HG02852 (cell line): ENCODE data around the gene LIME1.

Experiments
- ATAC-seq: cut with Tn5 transposase; IDR thresholded peaks from one replicate; pipeline ENCODE4 v1.9.1; 2021; ENCODE audit warnings: mild to moderate bottlenecking, moderate library complexity; ENCODE audit not compliant: unreplicated experiment

LIME1 gene, protein sequence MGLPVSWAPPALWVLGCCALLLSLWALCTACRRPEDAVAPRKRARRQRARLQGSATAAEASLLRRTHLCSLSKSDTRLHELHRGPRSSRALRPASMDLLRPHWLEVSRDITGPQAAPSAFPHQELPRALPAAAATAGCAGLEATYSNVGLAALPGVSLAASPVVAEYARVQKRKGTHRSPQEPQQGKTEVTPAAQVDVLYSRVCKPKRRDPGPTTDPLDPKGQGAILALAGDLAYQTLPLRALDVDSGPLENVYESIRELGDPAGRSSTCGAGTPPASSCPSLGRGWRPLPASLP

DNA sequence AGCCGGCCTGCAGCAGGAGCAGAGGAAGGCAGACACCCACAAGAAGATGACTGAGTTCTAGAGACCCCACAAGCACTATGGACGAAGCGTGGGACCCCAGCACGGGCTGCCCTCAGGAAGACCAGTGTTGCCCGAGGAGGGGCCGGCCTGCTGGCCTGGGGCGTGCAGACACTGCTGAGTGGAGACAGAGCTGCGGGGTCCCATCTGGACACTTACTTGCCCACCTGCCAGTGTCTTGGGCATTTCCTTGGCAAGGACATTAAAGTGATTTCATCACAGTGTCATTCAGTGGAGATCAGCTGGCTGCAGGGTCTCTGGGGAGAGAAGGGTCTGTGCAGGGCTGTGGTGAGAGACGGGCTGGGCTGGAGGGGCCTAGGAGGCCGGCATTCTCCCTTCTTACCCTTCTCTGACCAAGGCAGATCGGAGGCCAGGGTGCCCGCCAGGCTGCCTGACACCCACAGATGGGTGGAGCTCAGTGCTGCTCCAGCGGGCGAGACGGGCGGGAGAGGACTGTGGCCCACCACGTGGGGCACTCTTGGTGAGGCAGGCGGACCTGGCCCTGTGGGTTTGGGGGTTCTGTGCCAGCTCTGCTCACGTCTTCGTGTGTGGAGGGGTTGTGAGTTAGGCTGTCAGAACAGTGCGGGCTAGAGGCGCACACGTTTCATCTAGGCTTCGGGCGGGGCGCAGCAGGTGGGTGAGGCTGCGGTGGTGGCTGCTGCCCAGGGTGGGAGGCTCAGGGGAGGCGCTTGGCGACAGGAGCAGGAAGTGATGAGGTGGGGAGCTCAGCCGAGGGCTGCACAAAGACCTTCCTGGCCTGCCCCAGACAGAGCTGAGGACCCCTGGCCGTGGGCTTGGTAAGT is at the start of gene LIME1:
Gene LIME1 (plus strand): TSS at position 806 of the 860 bp plus-strand sequence. CDS start 886 bp downstream, outside the sequence.
- no peak for ATAC-seq

DNA sequence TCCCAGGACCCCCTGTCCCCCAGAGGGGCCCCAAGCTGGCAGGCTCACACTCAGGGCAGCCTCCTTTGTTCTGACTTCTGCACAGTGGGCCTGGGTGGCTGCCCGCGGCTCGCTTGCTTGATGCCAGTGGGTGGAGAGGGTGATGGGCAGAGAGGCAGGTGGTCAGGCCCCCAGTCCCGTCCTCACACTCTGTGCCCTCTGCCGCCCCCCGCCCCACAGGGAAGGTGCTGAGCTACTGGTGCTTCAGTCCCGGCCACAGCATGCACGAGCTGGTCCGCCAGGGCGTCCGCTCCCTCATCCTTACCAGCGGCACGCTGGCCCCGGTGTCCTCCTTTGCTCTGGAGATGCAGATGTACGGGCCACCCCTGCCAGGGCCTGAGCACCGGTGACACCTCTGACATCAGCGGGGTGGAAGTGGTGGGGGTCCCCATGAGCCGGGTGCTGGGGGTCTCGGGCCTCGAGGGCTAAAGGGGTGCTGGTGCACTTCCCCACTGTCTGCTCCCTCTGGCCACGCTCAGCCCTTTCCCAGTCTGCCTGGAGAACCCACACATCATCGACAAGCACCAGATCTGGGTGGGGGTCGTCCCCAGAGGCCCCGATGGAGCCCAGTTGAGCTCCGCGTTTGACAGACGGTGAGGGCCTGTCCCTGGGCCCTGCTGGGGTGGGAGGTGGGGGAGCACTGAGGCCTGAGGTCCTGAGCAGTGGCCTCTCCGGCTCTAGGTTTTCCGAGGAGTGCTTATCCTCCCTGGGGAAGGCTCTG is 48.9 kb upstream of the LIME1 start:
- ATAC-seq, result no peak

DNA sequence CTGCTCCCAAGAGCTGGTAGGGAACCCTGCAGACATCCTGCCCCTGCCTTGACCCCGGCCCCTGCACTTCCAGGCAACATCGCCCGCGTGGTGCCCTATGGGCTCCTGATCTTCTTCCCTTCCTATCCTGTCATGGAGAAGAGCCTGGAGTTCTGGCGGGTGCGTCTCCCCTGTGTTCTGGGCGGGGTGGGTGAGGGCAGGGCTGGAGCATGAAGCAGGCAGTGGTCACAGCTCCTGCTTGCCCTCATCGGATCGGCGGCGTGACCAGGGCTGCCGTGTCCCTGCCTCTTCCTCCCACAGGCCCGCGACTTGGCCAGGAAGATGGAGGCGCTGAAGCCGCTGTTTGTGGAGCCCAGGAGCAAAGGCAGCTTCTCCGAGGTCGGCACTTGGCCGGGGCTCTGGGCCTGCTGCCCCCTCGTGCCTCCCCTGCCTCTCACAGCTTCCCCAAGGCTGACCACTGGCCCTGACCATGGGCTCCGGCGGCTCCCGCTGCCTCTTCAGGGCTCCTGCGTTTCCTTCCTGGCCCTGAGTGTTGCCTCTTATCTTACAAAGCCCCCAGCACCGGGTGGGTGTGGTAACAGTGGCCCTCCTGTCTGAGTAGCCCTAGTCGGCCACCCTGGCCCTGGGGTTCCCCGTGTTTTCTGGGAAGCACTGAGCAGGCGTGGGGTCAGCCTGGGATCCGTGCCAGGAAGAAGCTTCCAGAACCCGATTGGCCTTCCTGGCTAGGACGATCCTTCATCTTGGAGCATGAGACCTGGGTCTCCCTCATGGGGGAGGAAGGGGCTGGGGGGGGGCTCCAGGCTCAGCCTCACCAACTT is 48.0 kb upstream of the LIME1 start:
- no peak for ATAC-seq

DNA sequence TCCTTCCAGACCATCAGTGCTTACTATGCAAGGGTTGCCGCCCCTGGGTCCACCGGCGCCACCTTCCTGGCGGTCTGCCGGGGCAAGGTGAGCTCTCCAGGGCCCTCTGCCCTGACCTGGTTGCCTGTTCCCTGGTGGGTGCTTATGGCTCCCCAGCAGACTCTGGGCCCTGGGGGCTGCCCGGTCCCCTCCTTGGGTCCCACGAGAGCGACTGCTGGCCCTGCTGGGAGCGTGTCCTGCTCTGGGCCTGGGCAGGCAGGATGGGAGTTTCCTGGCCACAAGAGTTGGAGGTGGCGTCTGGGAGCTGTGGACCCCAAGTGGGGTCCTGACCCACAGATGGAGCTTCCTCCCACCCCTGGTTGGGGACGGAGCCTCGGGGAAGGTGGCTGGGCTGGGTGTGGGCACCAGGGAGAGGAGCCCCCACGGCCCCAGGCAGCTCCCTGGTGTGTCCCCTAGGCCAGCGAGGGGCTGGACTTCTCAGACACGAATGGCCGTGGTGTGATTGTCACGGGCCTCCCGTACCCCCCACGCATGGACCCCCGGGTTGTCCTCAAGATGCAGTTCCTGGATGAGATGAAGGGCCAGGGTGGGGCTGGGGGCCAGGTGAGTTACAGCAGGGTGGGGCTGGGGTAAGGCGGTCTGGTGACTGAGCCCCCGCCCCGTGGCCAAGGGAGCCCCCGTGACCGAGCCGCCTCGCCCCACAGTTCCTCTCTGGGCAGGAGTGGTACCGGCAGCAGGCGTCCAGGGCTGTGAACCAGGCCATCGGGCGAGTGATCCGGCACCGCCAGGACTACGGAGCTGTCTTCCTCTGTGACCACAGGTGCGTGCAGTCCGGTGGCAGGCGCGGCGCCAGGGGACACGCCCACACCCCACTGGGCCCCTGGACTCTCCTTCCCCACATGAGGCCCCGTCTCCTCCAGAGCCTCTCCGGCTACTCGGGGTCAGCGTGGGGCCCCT is 47.1 kb upstream of the LIME1 start:
- no peak for ATAC-seq

DNA sequence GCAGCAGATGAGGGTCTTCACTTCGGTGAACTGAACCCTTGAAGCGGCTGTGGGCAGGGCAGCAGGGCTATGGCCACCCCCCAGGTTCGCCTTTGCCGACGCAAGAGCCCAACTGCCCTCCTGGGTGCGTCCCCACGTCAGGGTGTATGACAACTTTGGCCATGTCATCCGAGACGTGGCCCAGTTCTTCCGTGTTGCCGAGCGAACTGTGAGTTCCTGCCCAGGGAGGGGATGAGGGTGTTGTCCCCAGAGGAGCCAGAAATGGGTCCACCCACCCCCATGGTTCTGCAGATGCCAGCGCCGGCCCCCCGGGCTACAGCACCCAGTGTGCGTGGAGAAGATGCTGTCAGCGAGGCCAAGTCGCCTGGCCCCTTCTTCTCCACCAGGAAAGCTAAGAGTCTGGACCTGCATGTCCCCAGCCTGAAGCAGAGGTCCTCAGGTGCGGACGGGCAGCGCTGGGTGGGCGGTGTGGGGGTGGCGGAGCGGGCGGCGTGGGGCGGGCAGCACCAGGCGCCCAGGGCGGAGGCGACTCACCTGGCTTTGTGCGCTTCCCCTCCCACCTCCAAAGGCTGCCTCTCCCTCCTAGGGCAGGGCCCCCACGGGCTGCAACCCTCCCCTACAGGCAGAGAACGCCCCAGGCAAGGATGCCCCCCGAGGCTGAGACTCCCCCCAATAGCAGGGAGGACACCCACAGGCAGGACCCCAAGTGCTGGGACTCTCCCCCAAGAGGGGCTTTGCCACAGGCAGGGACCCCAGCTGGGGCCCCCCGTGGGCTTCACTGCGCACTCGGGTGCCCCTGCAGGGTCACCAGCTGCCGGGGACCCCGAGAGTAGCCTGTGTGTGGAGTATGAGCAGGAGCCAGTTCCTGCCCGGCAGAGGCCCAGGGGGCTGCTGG is 46.2 kb upstream of the LIME1 start:
- ATAC-seq, result no peak

DNA sequence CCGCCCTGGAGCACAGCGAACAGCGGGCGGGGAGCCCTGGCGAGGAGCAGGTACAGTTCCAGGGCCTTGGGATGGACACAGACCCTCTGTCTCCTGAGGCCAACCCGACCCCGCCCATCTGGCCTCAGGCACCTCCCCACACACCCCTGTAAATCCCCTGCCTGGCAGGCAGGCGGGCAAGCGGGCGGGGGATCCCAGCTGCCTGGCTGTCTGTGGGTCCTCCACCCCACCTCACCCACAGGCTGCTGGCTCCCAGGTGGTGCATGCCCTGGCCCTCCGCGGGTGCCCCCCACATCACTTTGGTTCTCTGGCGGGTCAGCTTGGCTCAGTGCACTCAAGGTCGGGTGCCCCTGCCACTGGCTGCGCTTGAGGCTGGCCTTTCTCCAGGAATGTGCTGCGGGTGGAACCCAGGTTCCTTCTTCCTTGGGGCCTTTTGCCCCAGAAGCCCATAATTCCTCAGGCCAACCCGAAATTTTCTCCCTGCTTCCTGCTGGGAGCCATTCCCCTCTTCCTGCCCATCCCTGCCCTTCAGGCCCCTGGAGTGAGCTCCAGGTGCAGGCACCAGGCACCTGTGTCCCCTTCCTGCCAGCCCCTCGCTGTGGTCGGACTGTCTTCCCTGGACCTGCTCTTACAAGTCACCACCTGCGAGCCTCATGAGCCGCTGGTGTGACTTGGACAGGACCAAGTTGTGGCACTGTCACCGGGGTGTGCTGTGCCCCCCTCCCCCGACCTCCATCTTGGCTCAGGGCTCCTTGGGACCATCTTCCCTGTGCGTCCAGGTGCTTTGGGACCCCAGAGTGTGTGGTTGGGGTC is 45.4 kb upstream of the LIME1 start:
- no peak for ATAC-seq

DNA sequence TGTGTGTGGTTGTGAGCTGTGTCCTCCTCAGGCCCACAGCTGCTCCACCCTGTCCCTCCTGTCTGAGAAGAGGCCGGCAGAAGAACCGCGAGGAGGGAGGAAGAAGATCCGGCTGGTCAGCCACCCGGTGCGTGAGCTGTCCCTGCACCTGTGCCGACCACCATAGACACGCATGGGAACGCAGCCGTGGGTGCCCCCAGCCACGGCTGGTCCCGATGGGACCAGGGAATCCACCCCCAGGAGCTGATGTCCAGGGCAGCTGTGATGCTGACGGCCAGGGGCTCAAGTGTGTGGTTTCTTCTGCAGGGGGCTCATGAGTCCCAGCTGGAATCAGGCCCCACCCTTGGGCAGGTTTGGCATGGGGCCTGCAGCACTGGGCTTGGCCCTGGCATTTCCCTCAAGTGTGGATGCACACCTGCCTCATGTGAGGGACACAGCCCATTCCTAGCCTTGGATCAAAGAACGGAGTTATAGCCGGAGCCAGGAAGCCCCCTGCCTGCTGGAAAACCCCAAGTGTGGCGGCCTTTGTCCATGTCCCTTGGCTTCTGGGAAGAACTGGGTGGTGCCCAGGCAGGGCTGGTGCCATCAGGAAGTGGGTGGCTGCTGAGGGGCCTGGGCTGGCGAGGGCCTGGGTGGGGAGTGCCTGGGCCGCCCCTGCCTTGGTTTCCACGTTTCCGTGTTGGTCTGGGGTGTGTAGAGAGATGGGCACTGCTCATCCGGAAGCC is 44.6 kb upstream of the LIME1 start:
- ATAC-seq, result no peak

DNA sequence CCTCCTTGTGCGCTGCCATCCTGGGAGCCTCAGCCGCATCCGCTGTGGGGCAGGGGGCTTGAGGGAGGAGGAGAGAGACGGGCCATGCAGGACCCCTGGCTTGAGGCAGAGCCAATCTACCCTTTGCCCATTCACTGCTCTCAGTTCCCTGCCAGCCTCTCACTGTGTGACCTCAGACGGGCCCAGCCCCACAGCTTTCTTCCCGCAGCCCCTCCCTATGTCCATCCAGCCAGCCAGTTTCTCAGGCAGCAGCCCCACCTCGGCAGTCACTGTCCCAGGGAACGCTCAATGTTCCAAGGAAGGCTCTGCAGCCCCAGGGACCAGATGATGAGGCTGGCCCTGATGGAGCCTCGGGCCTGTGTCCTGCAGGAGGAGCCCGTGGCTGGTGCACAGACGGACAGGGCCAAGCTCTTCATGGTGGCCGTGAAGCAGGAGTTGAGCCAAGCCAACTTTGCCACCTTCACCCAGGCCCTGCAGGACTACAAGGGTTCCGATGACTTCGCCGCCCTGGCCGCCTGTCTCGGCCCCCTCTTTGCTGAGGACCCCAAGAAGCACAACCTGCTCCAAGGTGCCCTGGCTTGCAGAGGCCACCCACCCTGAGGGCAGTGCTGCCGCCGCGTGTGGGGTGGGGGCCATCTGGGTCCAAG is 43.9 kb upstream of the LIME1 start:
- no peak for ATAC-seq

DNA sequence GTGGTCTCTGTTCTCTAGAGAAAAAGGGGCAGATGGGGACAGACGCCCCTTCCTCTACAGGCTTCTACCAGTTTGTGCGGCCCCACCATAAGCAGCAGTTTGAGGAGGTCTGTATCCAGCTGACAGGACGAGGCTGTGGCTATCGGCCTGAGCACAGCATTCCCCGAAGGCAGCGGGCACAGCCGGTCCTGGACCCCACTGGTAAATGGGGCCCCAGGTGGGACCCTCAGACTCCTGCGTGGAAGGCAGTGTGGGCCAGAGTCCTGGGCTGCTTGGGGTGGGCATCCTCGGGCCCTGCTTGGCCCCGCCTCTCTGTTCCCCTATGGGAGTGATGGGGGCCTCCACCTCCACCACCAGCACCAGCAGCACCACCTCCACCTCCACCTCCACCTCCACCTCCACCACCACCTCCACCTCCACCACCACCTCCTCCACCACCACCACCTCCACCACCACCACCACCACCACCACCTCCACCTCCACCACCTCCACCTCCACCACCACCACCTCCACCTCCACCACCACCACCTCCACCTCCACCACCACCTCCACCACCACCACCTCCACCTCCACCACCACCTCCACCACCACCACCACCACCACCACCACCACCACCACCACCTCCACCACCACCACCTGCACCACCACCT is 43.3 kb upstream of the LIME1 start:
- ATAC-seq, result no peak

DNA sequence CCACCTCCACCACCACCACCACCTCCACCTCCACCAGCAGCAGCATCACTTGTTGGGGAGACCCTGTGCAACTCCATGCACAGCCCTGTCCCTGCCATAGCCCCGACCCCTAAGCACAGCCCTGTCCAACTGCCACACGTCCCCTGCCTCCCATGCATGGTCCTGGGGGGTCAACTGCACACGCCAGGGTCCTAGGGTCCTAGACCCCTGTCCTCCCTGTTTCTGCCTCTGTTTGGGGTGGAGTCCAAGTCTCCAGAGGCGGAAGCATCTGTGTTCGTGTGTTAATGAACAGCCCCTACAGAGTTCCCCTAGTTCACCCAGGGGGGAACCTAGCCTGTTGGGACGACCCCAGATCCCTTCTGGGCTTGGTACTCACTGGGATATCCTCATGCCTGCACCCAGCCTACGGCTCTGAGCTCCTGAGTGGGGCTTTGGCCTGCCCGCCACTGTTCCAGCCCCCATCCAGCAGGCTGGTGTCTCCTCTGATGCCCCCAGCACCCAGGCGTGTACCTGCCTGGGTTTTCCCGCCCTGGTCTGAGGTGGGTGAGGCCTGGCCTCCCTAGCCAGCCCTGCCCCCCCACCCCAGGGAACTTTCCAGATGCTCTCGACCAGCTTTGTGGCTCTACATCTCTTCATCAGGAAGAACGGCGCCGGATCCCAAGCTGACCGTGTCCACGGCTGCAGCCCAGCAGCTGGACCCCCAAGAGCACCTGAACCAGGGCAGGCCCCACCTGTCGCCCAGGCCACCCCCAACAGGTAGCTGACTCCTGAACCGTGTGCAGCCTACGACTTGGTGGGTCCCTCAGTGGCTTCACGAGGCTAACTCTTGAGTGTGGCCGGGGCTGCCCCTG is 42.5 kb upstream of the LIME1 start:
- no peak for ATAC-seq

DNA sequence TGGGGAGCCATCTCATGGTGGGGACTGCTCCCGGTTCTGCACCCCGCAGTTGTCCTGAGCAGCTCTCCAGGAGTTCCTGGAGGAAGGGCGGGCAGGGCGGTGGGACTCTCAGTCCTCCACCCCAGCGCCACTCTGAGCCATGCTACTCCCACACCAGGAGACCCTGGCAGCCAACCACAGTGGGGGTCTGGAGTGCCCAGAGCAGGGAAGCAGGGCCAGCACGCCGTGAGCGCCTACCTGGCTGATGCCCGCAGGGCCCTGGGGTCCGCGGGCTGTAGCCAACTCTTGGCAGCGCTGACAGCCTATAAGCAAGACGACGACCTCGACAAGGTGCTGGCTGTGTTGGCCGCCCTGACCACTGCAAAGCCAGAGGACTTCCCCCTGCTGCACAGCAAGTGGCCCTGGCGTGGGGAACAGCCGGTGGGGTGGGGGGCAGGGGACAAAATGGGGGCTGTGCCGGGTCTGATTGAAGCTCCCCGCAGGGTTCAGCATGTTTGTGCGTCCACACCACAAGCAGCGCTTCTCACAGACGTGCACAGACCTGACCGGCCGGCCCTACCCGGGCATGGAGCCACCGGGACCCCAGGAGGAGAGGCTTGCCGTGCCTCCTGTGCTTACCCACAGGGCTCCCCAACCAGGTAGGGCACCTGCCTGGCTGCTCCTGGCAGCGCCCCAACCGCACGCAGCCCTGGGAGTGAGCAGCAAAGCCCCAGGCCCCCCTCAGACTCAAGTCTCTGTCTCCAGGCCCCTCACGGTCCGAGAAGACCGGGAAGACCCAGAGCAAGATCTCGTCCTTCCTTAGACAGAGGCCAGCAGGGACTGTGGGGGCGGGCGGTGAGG is 41.7 kb upstream of the LIME1 start:
- ATAC-seq, result no peak

DNA sequence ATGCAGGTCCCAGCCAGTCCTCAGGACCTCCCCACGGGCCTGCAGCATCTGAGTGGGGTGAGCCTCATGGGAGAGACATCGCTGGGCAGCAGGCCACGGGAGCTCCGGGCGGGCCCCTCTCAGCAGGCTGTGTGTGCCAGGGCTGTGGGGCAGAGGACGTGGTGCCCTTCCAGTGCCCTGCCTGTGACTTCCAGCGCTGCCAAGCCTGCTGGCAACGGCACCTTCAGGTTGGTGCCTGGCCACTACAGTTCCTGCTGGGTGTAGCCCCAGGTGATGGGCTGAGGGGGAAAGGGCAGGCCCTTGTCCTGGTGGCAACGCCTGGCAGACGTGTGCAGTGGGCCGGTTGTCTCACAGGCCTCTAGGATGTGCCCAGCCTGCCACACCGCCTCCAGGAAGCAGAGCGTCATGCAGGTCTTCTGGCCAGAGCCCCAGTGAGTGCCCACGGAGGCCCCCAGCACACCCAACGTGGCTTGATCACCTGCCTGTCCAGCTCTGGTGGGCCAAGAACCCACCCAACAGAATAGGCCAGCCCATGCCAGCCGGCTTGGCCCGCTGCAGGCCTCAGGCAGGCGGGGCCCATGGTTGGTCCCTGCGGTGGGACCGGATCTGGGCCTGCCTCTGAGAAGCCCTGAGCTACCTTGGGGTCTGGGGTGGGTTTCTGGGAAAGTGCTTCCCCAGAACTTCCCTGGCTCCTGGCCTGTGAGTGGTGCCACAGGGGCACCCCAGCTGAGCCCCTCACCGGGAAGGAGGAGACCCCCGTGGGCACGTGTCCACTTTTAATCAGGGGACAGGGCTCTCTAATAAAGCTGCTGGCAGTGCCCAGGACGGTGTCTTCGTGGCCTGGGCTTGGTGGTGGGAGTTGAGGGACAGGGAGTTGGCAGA is 40.8 kb upstream of the LIME1 start:
- no peak for ATAC-seq

DNA sequence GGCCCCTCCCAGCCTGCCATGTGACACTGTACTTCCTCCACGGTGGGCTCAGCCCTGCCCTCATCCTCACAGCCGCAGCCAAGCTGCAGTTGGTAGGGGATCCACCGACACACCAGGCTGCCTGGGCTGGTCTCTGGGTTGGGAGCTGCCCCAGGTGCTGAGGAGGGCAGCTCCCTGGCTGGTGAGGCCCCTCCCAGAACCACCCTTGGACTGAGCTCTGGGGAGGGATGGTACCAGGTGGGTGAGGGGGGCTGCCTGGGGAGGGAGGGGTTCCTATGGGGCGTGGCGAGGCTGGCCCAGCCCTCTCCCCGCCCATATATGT is 40.2 kb upstream of the LIME1 start:
- ATAC-seq, result no peak
